HepG2 (cell line): ENCODE results near the gene ZNF853. TPM values are rescaled to one million over a fixed set of nuclear protein-coding genes. Genes with fewer than 3 reads are reported as not detected.
A peak's percentile ranks its signal among the peaks of the same experiment; 100 is the strongest.

Experiments
- GABPB1 ChIP-seq: IDR thresholded peaks from 2 replicates; pipeline ENCODE4 v1.6.1; 2016; ENCODE audit warnings: mild to moderate bottlenecking, missing genetic modification reagents, moderate library complexity, missing compliant biosample characterization
- JARID2 ChIP-seq: sonication (generic); formaldehyde crosslinking; IDR thresholded peaks from 2 replicates; pipeline ENCODE4 v1.8.1; 2023; ENCODE audit warnings: missing genetic modification reagents, inconsistent platforms; ENCODE audit not compliant: insufficient replicate concordance
- PCBP1 ChIP-seq: fragments of 200-400 bp; formaldehyde crosslinking; IDR thresholded peaks from 2 replicates; pipeline ENCODE4 v1.6.1; 2017; ENCODE audit warnings: mild to moderate bottlenecking, low read depth, low read length, borderline replicate concordance
- POLR2A ChIP-seq, 2 experiments: IDR thresholded peaks; 2 replicates each; pipeline ENCODE4 v1.6.1; 2011; ENCODE audit warnings: low read depth in 2 of 2, low read length in 2 of 2, mild to moderate bottlenecking in 1 of 2, moderate library complexity in 1 of 2; ENCODE audit not compliant: insufficient read depth in 1 of 2
- RXRB ChIP-seq: IDR thresholded peaks from 2 replicates; pipeline ENCODE4 v1.6.1; 2016; ENCODE audit warnings: borderline replicate concordance, missing genetic modification reagents, missing compliant biosample characterization
- SALL1 ChIP-seq: sonication (generic); formaldehyde crosslinking; IDR thresholded peaks from 2 replicates; pipeline ENCODE4 v1.8.0; 2022; ENCODE audit warnings: mild to moderate bottlenecking, missing genetic modification reagents
- TARDBP ChIP-seq: sonication (generic); formaldehyde crosslinking; IDR thresholded peaks from 2 replicates; pipeline ENCODE4 v1.8.0; 2022; ENCODE audit warnings: mild to moderate bottlenecking, missing genetic modification reagents
- TBX2 ChIP-seq: sonication (generic); formaldehyde crosslinking; IDR thresholded peaks from 2 replicates; pipeline ENCODE4 v1.5.0; 2020; ENCODE audit warnings: missing genetic modification reagents, mild to moderate bottlenecking, borderline replicate concordance
- THYN1 ChIP-seq: sonication (generic); formaldehyde crosslinking; IDR thresholded peaks from 2 replicates; pipeline ENCODE4 v1.8.1; 2023; ENCODE audit warnings: low read depth, mild to moderate bottlenecking, moderate library complexity, missing genetic modification reagents, borderline replicate concordance
- TOPORS ChIP-seq: sonication (generic); formaldehyde crosslinking; IDR thresholded peaks from 2 replicates; pipeline ENCODE4 v1.8.0; 2023; ENCODE audit warnings: mild to moderate bottlenecking, missing genetic modification reagents
- TP53 ChIP-seq: sonication (generic); formaldehyde crosslinking; conservative IDR thresholded peaks from 2 replicates; pipeline ENCODE4 v1.4.0; 2020; ENCODE audit warnings: missing genetic modification reagents
- ZBTB2 ChIP-seq: sonication (generic); formaldehyde crosslinking; IDR thresholded peaks from 2 replicates; pipeline ENCODE4 v1.8.0; 2022; ENCODE audit warnings: low read depth, missing genetic modification reagents
- ZBTB20 ChIP-seq: sonication (generic); formaldehyde crosslinking; IDR thresholded peaks from 2 replicates; pipeline ENCODE4 v1.8.1; 2023; ENCODE audit warnings: missing genetic modification reagents, low read depth, mild to moderate bottlenecking, borderline replicate concordance
- ZNF142 ChIP-seq: sonication (generic); formaldehyde crosslinking; IDR thresholded peaks from 2 replicates; pipeline ENCODE4 v1.4.0; 2020; ENCODE audit warnings: missing genetic modification reagents
- ZNF501 ChIP-seq: sonication (generic); formaldehyde crosslinking; IDR thresholded peaks from 2 replicates; pipeline ENCODE4 v1.5.1; 2020; ENCODE audit warnings: mild to moderate bottlenecking, moderate library complexity, missing genetic modification reagents
- ZNF572 ChIP-seq: sonication (generic); formaldehyde crosslinking; IDR thresholded peaks from 2 replicates; pipeline ENCODE4 v1.5.1; 2020; ENCODE audit warnings: mild to moderate bottlenecking, missing genetic modification reagents
- ZNF749 ChIP-seq: sonication (generic); formaldehyde crosslinking; IDR thresholded peaks from 2 replicates; pipeline ENCODE4 v1.8.0; 2022; ENCODE audit warnings: mild to moderate bottlenecking, missing genetic modification reagents, moderate library complexity, borderline replicate concordance
- ZNF776 ChIP-seq: sonication (generic); formaldehyde crosslinking; IDR thresholded peaks from 2 replicates; pipeline ENCODE4 v1.4.0; 2020; ENCODE audit warnings: mild to moderate bottlenecking, missing genetic modification reagents
- ZNF788 ChIP-seq: sonication (generic); formaldehyde crosslinking; IDR thresholded peaks from 2 replicates; pipeline ENCODE4 v1.5.0; 2020; ENCODE audit warnings: mild to moderate bottlenecking, missing genetic modification reagents, borderline replicate concordance
- ZSCAN21 ChIP-seq: sonication (generic); formaldehyde crosslinking; IDR thresholded peaks from 2 replicates; pipeline ENCODE4 v1.8.0; 2022; ENCODE audit warnings: mild to moderate bottlenecking, missing genetic modification reagents, moderate library complexity, borderline replicate concordance
- polyA plus RNA-seq, 8 experiments: library from polyadenylated mRNA; depleted of rRNA in 3 of 8; stranded (reverse) in 7 of 8; unstranded in 1 of 8; fragments of >200 nt; fragmentation: Illumina TruSeq in 4 of 8; extraction: Trizol in 4 of 8; gene quantifications; 2 replicates each; pipeline versions ENCODE4 v1.2.1 to v1.2.3, GENCODE V29; 2011 to 2016; ENCODE audit warnings: low read depth in 4 of 8, missing spikeins in 1 of 8, mixed read lengths in 1 of 8; ENCODE audit not compliant: insufficient read depth in 1 of 8
- total RNA-seq, 5 experiments: library from RNA; depleted of rRNA; stranded (reverse); fragments of >200 nt; fragmentation: Illumina TruSeq; extraction: Trizol; gene quantifications; 2 replicates each; pipeline ENCODE4 v1.2.3, GENCODE V29; 2016; ENCODE audit warnings: low read depth in 1 of 5

The ZNF853 gene
- total and polyA plus RNA-seq, 2 of the 13 experiments (the other 11 are each of a cell fraction or from before 2014, with no cell fraction given), result 2.1 to 6.2 TPM

- TF ChIP-seq ZNF142 (CRISPR knock-in tag), result 0 out of 2 replicates have a peak, but pooled peaks have one; percentile 39
- TF ChIP-seq TOPORS (CRISPR knock-in tag), result peak; percentile 36; the same call in 1 of the 2 replicates
- peak; percentile 24; the same call in 1 of the 2 replicates for TF ChIP-seq SALL1 (CRISPR knock-in tag)
- TF ChIP-seq ZBTB20 (CRISPR knock-in tag), result no peak
- TF ChIP-seq POLR2A (IDR thresholded peaks at IDR 0.05; ENCODE audit: insufficient read depth in 1 of 2, low read depth in 2 of 2, low read length in 2 of 2), result peak in 1 of 2 experiments; percentile 58; a peak in 1 of 4 replicates
- peak; percentile 26; the same call in 1 of the 2 replicates for TF ChIP-seq ZNF788 (CRISPR knock-in tag)
- no peak for TF ChIP-seq THYN1 (CRISPR knock-in tag)
- TF ChIP-seq ZBTB2 (CRISPR knock-in tag), result 0 out of 2 replicates have a peak, but pooled peaks have one; percentile 54
- 0 out of 2 replicates have a peak, but pooled peaks have one; percentile 44 for TF ChIP-seq TARDBP (CRISPR knock-in tag)
- peak; percentile 49; the same call in 1 of the 2 replicates for TF ChIP-seq ZSCAN21 (CRISPR knock-in tag)
- TF ChIP-seq GABPB1 (CRISPR knock-in tag), result peak; percentile 86
- TF ChIP-seq TBX2, result 0 out of 2 replicates have a peak, but pooled peaks have one; percentile 19
- TF ChIP-seq JARID2 (CRISPR knock-in tag), result peak; percentile 49
- TF ChIP-seq TP53, result no peak
- no peak for TF ChIP-seq RXRB
- TF ChIP-seq ZNF501 (CRISPR knock-in tag), result no peak; the same call in 1 of the 2 replicates
- TF ChIP-seq ZNF572 (CRISPR knock-in tag), result 0 out of 2 replicates have a peak, but pooled peaks have one; percentile 63
- peak; percentile 46; the same call in 1 of the 2 replicates for TF ChIP-seq ZNF776 (CRISPR knock-in tag)
- TF ChIP-seq ZNF749 (CRISPR knock-in tag), result peak; percentile 57; the same call in 1 of the 2 replicates
- TF ChIP-seq PCBP1, result 0 out of 2 replicates have a peak, but pooled peaks have one; percentile 45
These were observed 21.5 kb downstream of the ZNF853 start, which contains the start of gene ZNF316 (continued) for GRCh38 chr7:6636741-6637543.
